Stimulated activated naive CD8-positive, alpha-beta T cell treated with anti-CD3 and anti-CD28 coated beads, Interleukin-15, amount 100 ng/mL, for 72 hours (primary cell): ENCODE results near the gene UNC13B.

ENCODE experiments used
- ATAC-seq: fragments of 150-1000 bp; cut with Tn5 transposase; 2 replicates; pipeline ENCODE4 v1.10.0; 2021; ENCODE audit warnings: mild to moderate bottlenecking, moderate library complexity
- DNase-seq, 2 donors: peaks; one replicate each; pipeline ENCODE4 v3.0.0; 2021 to 2022
- H3K27ac Mint-ChIP-seq, 2 donors: one replicate each; pipeline ENCODE4 v1.8.0; 2022; ENCODE audit warnings: mild to moderate bottlenecking in 2 of 2, mixed read lengths in 2 of 2, moderate library complexity in 2 of 2
- H3K27me3 Mint-ChIP-seq: one replicate; pipeline ENCODE4 v1.8.0; 2022; ENCODE audit warnings: mixed read lengths
- H3K4me1 Mint-ChIP-seq: one replicate; pipeline ENCODE4 v1.8.0; 2022; ENCODE audit warnings: mild to moderate bottlenecking, mixed read lengths
- H3K4me3 Mint-ChIP-seq, 2 donors: one replicate each; pipeline ENCODE4 v1.8.0; 2022; ENCODE audit warnings: mild to moderate bottlenecking in 2 of 2, mixed read lengths in 2 of 2, moderate library complexity in 1 of 2
- H3K9me3 Mint-ChIP-seq, 2 donors: one replicate each; pipeline ENCODE4 v1.8.0; 2022; ENCODE audit warnings: mixed read lengths in 2 of 2

UNC13B gene

GRCh38 chr9:35308316-35308715 lies 146.5 kb downstream of the UNC13B start:
- Mint-ChIP-seq H3K4me3 (no peak overlapping the region), H3K9me3 (no peaks in the 10 kb centered on the region), H3K4me1 (no peaks in the 10 kb centered on the region), H3K27ac (peak overlapping the region in 1 of 2 donors; percentile 60), H3K27me3 (peaks cover 70% of the 10 kb centered on the region)
- DNase-seq (no peak), ATAC-seq (no peak)

- no peak for DNase-seq
- H3K4me1 Mint-ChIP-seq, result no peaks in the 10 kb centered on the region
- H3K27me3 Mint-ChIP-seq, result peaks cover 33% of the 10 kb centered on the region
Observed at GRCh38 chr9:35311891-35312639, 150.3 kb downstream of the UNC13B start.

GRCh38 chr9:35313460-35313859 lies 151.7 kb downstream of the UNC13B start:
- ATAC-seq (no peak), DNase-seq (no peak)
- no peaks in the 10 kb centered on the region for H3K4me1 Mint-ChIP-seq
- H3K27ac Mint-ChIP-seq, result no peak overlapping the region
- H3K4me3 Mint-ChIP-seq, result no peak overlapping the region
- H3K9me3 Mint-ChIP-seq, result no peaks in the 10 kb centered on the region
- H3K27me3 Mint-ChIP-seq, result peaks cover 20% of the 10 kb centered on the region

More at GRCh38 chr9:35311891-35312639, 150.3 kb downstream of the UNC13B start:
- Mint-ChIP-seq H3K4me3 (no peak overlapping the region), H3K27ac (no peak overlapping the region), H3K9me3 (no peaks in the 10 kb centered on the region)
- no peak for ATAC-seq

- H3K4me3 Mint-ChIP-seq, result no peak overlapping the region
- DNase-seq (no peak), ATAC-seq (no peak)
- no peaks in the 10 kb centered on the region for H3K9me3 Mint-ChIP-seq
- H3K27me3 Mint-ChIP-seq, result peaks cover 20% of the 10 kb centered on the region
- no peaks in the 10 kb centered on the region for H3K4me1 Mint-ChIP-seq
- no peak overlapping the region for H3K27ac Mint-ChIP-seq
Observed at GRCh38 chr9:35313916-35314315, 152.1 kb downstream of the UNC13B start.

- DNase-seq (no peak), ATAC-seq (no peak)
- Mint-ChIP-seq H3K9me3 (no peaks in the 10 kb centered on the region), H3K4me1 (no peaks in the 10 kb centered on the region), H3K4me3 (no peak overlapping the region), H3K27me3 (no peaks in the 10 kb centered on the region), H3K27ac (no peak overlapping the region)
Observed at GRCh38 chr9:35318741-35319140, 156.9 kb downstream of the UNC13B start.

- Mint-ChIP-seq H3K4me1 (no peaks in the 10 kb centered on the region), H3K27ac (no peak overlapping the region), H3K4me3 (no peak overlapping the region), H3K27me3 (no peaks in the 10 kb centered on the region), H3K9me3 (no peaks in the 10 kb centered on the region)
- ATAC-seq, result no peak
- no peak for DNase-seq
Observed at GRCh38 chr9:35322075-35322885, 160.5 kb downstream of the UNC13B start.

GRCh38 chr9:35324966-35325365 lies 163.2 kb downstream of the UNC13B start:
- Mint-ChIP-seq H3K4me1 (no peaks in the 10 kb centered on the region), H3K9me3 (no peaks in the 10 kb centered on the region), H3K4me3 (no peak overlapping the region), H3K27ac (no peak overlapping the region), H3K27me3 (no peaks in the 10 kb centered on the region)
- ATAC-seq, result no peak
- DNase-seq, result no peak

- Mint-ChIP-seq H3K27me3 (no peaks in the 10 kb centered on the region), H3K9me3 (no peaks in the 10 kb centered on the region), H3K27ac (no peak overlapping the region), H3K4me3 (no peak overlapping the region), H3K4me1 (no peaks in the 10 kb centered on the region)
- DNase-seq (no peak), ATAC-seq (no peak)
Observed at GRCh38 chr9:35333551-35333950, 171.7 kb downstream of the UNC13B start.

GRCh38 chr9:35335164-35335563 lies 173.4 kb downstream of the UNC13B start:
- Mint-ChIP-seq H3K27me3 (no peaks in the 10 kb centered on the region), H3K4me3 (no peak overlapping the region), H3K4me1 (no peaks in the 10 kb centered on the region), H3K27ac (no peak overlapping the region), H3K9me3 (no peaks in the 10 kb centered on the region)
- no peak for DNase-seq
- no peak for ATAC-seq

- no peak for ATAC-seq
- no peaks in the 10 kb centered on the region for H3K9me3 Mint-ChIP-seq
- DNase-seq, result no peak
- no peak overlapping the region for H3K27ac Mint-ChIP-seq
- H3K27me3 Mint-ChIP-seq, result peaks cover 14% of the 10 kb centered on the region
- peaks cover 6% of the 10 kb centered on the region for H3K4me1 Mint-ChIP-seq
- no peak overlapping the region for H3K4me3 Mint-ChIP-seq
Observed at GRCh38 chr9:35338086-35338485, 176.3 kb downstream of the UNC13B start.

GRCh38 chr9:35338561-35339274 lies 176.9 kb downstream of the UNC13B start:
- H3K4me1 Mint-ChIP-seq, result peaks cover 6% of the 10 kb centered on the region
- no peaks in the 10 kb centered on the region for H3K9me3 Mint-ChIP-seq
- ATAC-seq (no peak), DNase-seq (no peak)
- no peak overlapping the region for H3K27ac Mint-ChIP-seq
- peaks cover 19% of the 10 kb centered on the region for H3K27me3 Mint-ChIP-seq
- no peak overlapping the region for H3K4me3 Mint-ChIP-seq

GRCh38 chr9:35340046-35340445 lies 178.2 kb downstream of the UNC13B start:
- Mint-ChIP-seq H3K27me3 (peaks cover 19% of the 10 kb centered on the region), H3K4me1 (peaks cover 6% of the 10 kb centered on the region)

GRCh38 chr9:35341021-35341420 lies 179.2 kb downstream of the UNC13B start:
- Mint-ChIP-seq H3K9me3 (no peaks in the 10 kb centered on the region), H3K27ac (no peak overlapping the region)
- no peak for ATAC-seq

More at GRCh38 chr9:35340046-35340445, 178.2 kb downstream of the UNC13B start:
- no peak overlapping the region for H3K4me3 Mint-ChIP-seq
- DNase-seq (no peak), ATAC-seq (no peak)
- no peaks in the 10 kb centered on the region for H3K9me3 Mint-ChIP-seq
- no peak overlapping the region for H3K27ac Mint-ChIP-seq

GRCh38 chr9:35341585-35341984 lies 179.8 kb downstream of the UNC13B start:
- H3K4me1 Mint-ChIP-seq, result peaks cover 6% of the 10 kb centered on the region
- DNase-seq (no peak), ATAC-seq (no peak)
- no peak overlapping the region for H3K27ac Mint-ChIP-seq
- H3K9me3 Mint-ChIP-seq, result no peaks in the 10 kb centered on the region
- no peak overlapping the region for H3K4me3 Mint-ChIP-seq
- H3K27me3 Mint-ChIP-seq, result peaks cover 19% of the 10 kb centered on the region

More at GRCh38 chr9:35341021-35341420, 179.2 kb downstream of the UNC13B start:
- DNase-seq, result no peak
- H3K4me1 Mint-ChIP-seq, result peaks cover 6% of the 10 kb centered on the region
- no peak overlapping the region for H3K4me3 Mint-ChIP-seq
- peaks cover 19% of the 10 kb centered on the region for H3K27me3 Mint-ChIP-seq

GRCh38 chr9:35342221-35342958 lies 180.6 kb downstream of the UNC13B start:
- Mint-ChIP-seq H3K4me3 (no peak overlapping the region), H3K4me1 (peaks cover 6% of the 10 kb centered on the region), H3K9me3 (no peaks in the 10 kb centered on the region), H3K27me3 (peaks cover 19% of the 10 kb centered on the region), H3K27ac (no peak overlapping the region)
- DNase-seq (no peak), ATAC-seq (no peak)
